HEK293T (cell line): ENCODE data around the gene CCDC201.
"Not testable (repeated sequence)": the region's sequence is repeated elsewhere in the genome, so short reads cannot be mapped to it uniquely, and the experiment has no call there.

Source experiments
- ARNT ChIP-seq: fragments of 450-650 bp; IDR thresholded peaks from 2 replicates; pipeline ENCODE4 v1.6.1; 2017; ENCODE audit warnings: mild to moderate bottlenecking
- BHLHE40 ChIP-seq: fragments of 450-650 bp; IDR thresholded peaks from 2 replicates; pipeline ENCODE4 v1.6.1; 2016; ENCODE audit warnings: mild to moderate bottlenecking, moderate library complexity, borderline replicate concordance
- CTBP1 ChIP-seq: fragments of 450-650 bp; IDR thresholded peaks from 2 replicates; pipeline ENCODE4 v1.6.1; 2016; ENCODE audit warnings: borderline replicate concordance
- ELF4 ChIP-seq: fragments of 450-650 bp; IDR thresholded peaks from 2 replicates; pipeline ENCODE4 v1.6.1; 2017; ENCODE audit warnings: antibody characterized with exemption
- FOXA1 ChIP-seq: fragments of 450-650 bp; IDR thresholded peaks from 2 replicates; pipeline ENCODE4 v1.6.1; 2016; ENCODE audit warnings: mild to moderate bottlenecking
- FOXK2 ChIP-seq: fragments of 450-650 bp; IDR thresholded peaks from 2 replicates; pipeline ENCODE4 v1.6.1; 2016; ENCODE audit warnings: mild to moderate bottlenecking
- FOXM1 ChIP-seq: fragments of 450-650 bp; IDR thresholded peaks from 2 replicates; pipeline ENCODE4 v1.6.1; 2017; ENCODE audit warnings: mild to moderate bottlenecking, borderline replicate concordance
- L3MBTL2 ChIP-seq: fragments of 450-650 bp; conservative IDR thresholded peaks from 2 replicates; pipeline ENCODE4 v1.6.1; 2016; ENCODE audit warnings: mild to moderate bottlenecking
- LEF1 ChIP-seq: fragments of 450-650 bp; IDR thresholded peaks from 2 replicates; pipeline ENCODE4 v1.6.1; 2017; ENCODE audit warnings: mild to moderate bottlenecking, borderline replicate concordance
- SP1 ChIP-seq: fragments of 450-650 bp; IDR thresholded peaks from 2 replicates; pipeline ENCODE4 v1.6.1; 2017
- SUZ12 ChIP-seq: fragments of 450-650 bp; IDR thresholded peaks from 2 replicates; pipeline ENCODE4 v1.6.1; 2016; ENCODE audit warnings: mild to moderate bottlenecking
- TARDBP ChIP-seq: fragments of 450-650 bp; IDR thresholded peaks from 2 replicates; pipeline ENCODE4 v1.6.1; 2016
- TF ChIP-seq, protein P1 (sequence below): fragments of 450-650 bp; IDR thresholded peaks from 2 replicates; pipeline ENCODE4 v1.6.1; 2016

DNA sequence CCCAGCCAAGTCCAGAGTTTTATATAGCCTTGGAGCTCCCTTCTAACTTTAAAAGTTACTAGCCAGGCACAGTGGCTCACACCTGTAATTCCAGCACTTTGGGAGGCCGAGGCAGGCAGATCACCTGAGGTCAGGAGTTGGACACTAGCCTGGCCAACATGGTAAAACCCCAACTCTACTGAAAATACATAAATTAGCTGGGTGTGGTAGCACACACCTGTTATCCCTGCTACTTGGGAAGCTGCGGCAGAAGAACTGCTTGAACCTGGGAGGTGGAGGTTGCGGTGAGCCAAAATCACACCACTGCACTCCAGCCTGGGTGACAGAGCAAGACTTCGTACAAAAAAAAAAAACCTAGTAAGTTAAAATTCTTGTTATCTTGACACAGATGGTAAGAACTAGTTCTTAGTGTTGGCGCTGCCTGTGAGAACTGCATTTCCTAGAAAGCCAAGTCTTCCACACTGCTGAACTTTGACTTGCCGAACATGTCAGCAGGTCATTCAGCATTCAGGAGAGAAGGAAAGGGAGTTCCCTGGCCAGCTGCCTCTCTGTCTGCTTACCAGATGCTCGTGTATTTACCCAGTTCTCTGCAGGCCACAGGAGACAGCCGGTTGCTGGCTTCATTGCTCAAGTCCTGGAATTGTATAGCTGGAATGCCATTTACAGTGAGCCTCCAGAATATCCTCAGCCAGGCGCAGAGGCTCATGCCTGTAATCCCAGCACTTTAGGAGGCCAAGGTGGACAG lies 40.3 kb downstream of the CCDC201 start:
- TF ChIP-seq FOXM1, CTBP1, BHLHE40, FOXA1, TARDBP, SP1, ARNT, LEF1, FOXK2, ELF4, L3MBTL2, SUZ12: not testable (repeated sequence)
- TF ChIP-seq, protein P1, sequence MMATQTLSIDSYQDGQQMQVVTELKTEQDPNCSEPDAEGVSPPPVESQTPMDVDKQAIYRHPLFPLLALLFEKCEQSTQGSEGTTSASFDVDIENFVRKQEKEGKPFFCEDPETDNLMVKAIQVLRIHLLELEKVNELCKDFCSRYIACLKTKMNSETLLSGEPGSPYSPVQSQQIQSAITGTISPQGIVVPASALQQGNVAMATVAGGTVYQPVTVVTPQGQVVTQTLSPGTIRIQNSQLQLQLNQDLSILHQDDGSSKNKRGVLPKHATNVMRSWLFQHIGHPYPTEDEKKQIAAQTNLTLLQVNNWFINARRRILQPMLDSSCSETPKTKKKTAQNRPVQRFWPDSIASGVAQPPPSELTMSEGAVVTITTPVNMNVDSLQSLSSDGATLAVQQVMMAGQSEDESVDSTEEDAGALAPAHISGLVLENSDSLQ, result not testable (repeated sequence)
